Measurements from ENCODE around the gene ELF5. TPM values are rescaled to one million over a fixed set of nuclear protein-coding genes. Genes with fewer than 3 reads are reported as not detected.

Gene ELF5
- total RNA-seq, 1 experiment from 2014 or later = not detected

- CTCF ChIA-PET = interaction anchor here (0.7 to 1.6 kb wide), 3 partner anchors 25 to 48 kb away, joined by 3 to 4 read pairs (median 4); no protein-coding TSS in a partner anchor
- peaks cover 60% of the 10 kb centered on the region for H3K27me3 Mint-ChIP-seq (ENCODE audit: insufficient read depth, unreplicated experiment)
- peaks cover 14% of the 10 kb centered on the region for H3K9me3 Mint-ChIP-seq (ENCODE audit: unreplicated experiment)
- POLR2A ChIA-PET = no interaction called here
- H3K27ac Mint-ChIP-seq (ENCODE audit: low read depth, unreplicated experiment) = no peak overlapping the region
- peak; percentile 4 for DNase-seq (ENCODE audit: unreplicated experiment)
- H3K4me1 Mint-ChIP-seq (ENCODE audit: insufficient read depth, unreplicated experiment) = no peaks in the 10 kb centered on the region
- no peak overlapping the region for H3K4me3 Mint-ChIP-seq (ENCODE audit: unreplicated experiment)
- TF ChIP-seq CTCF (IDR thresholded peaks at IDR 0.05; ENCODE audit: unreplicated experiment) = no peak
- no TSS peak for BruUV-seq (replicated peaks)
- H3K36me3 Mint-ChIP-seq (ENCODE audit: insufficient read depth, unreplicated experiment) = no peaks in the 10 kb centered on the region
- intact Hi-C loops (cut with micrococcal nuclease) = no loop called here
These were observed 24.0 kb upstream of the ELF5 start for GRCh38 chr11:34537636-34538035.

GRCh38 chr11:34536056-34536455, 22.5 kb upstream of the ELF5 start:
- no peak overlapping the region for H3K27ac Mint-ChIP-seq (ENCODE audit: low read depth, unreplicated experiment)

GRCh38 chr11:34534826-34535225, 21.2 kb upstream of the ELF5 start:
- intact Hi-C loops (cut with micrococcal nuclease) = no loop called here
- peaks cover 32% of the 10 kb centered on the region for H3K27me3 Mint-ChIP-seq (ENCODE audit: insufficient read depth, unreplicated experiment)
- DNase-seq (ENCODE audit: unreplicated experiment) = no peak
- ChIA-PET POLR2A (interaction anchor here (1.6 kb wide), 1 partner anchor 36 kb away, joined by 3 read pairs; no protein-coding TSS in a partner anchor), CTCF (interaction anchor here (0.6 to 0.9 kb wide), 2 partner anchors 28 to 354 kb away, joined by 3 read pairs; no protein-coding TSS in a partner anchor)
- peaks cover 18% of the 10 kb centered on the region for H3K9me3 Mint-ChIP-seq (ENCODE audit: unreplicated experiment)
- no peak overlapping the region for H3K27ac Mint-ChIP-seq (ENCODE audit: low read depth, unreplicated experiment)
- no peak overlapping the region for H3K4me3 Mint-ChIP-seq (ENCODE audit: unreplicated experiment)
- no peaks in the 10 kb centered on the region for H3K4me1 Mint-ChIP-seq (ENCODE audit: insufficient read depth, unreplicated experiment)
- no peak for TF ChIP-seq CTCF (IDR thresholded peaks at IDR 0.05; ENCODE audit: unreplicated experiment)
- no TSS peak for BruUV-seq (replicated peaks)
- no peaks in the 10 kb centered on the region for H3K36me3 Mint-ChIP-seq (ENCODE audit: insufficient read depth, unreplicated experiment)

More at GRCh38 chr11:34536056-34536455, 22.5 kb upstream of the ELF5 start:
- H3K27me3 Mint-ChIP-seq (ENCODE audit: insufficient read depth, unreplicated experiment) = peaks cover 44% of the 10 kb centered on the region
- no peak overlapping the region for H3K4me3 Mint-ChIP-seq (ENCODE audit: unreplicated experiment)
- intact Hi-C loops (cut with micrococcal nuclease) = no loop called here
- ChIA-PET CTCF (interaction anchor here (0.6 to 0.9 kb wide), 2 partner anchors 26 to 350 kb away, joined by 3 to 5 read pairs; no protein-coding TSS in a partner anchor), POLR2A (interaction anchor here (0.6 to 1.6 kb wide), 3 partner anchors 22 to 1192 kb away, joined by 3 read pairs; no protein-coding TSS in a partner anchor)
- no peaks in the 10 kb centered on the region for H3K4me1 Mint-ChIP-seq (ENCODE audit: insufficient read depth, unreplicated experiment)
- BruUV-seq (replicated peaks) = no TSS peak
- DNase-seq (ENCODE audit: unreplicated experiment) = no peak
- H3K9me3 Mint-ChIP-seq (ENCODE audit: unreplicated experiment) = peaks cover 17% of the 10 kb centered on the region
- no peaks in the 10 kb centered on the region for H3K36me3 Mint-ChIP-seq (ENCODE audit: insufficient read depth, unreplicated experiment)
- TF ChIP-seq CTCF (IDR thresholded peaks at IDR 0.05; ENCODE audit: unreplicated experiment) = no peak

- Mint-ChIP-seq H3K4me3 (ENCODE audit: unreplicated experiment) (no peak overlapping the region), H3K36me3 (ENCODE audit: insufficient read depth, unreplicated experiment) (no peaks in the 10 kb centered on the region), H3K9me3 (ENCODE audit: unreplicated experiment) (peaks cover 18% of the 10 kb centered on the region), H3K27me3 (ENCODE audit: insufficient read depth, unreplicated experiment) (no peaks in the 10 kb centered on the region), H3K4me1 (ENCODE audit: insufficient read depth, unreplicated experiment) (no peaks in the 10 kb centered on the region), H3K27ac (ENCODE audit: low read depth, unreplicated experiment) (no peak overlapping the region)
- DNase-seq (ENCODE audit: unreplicated experiment) = no peak
- ChIA-PET POLR2A (no interaction called here), CTCF (interaction anchor here (1.0 to 1.5 kb wide), 3 partner anchors 9 to 19 kb away, joined by 3 to 6 read pairs (median 3); no protein-coding TSS in a partner anchor)
- no peak for TF ChIP-seq CTCF (IDR thresholded peaks at IDR 0.05; ENCODE audit: unreplicated experiment)
- intact Hi-C loops (cut with micrococcal nuclease) = no loop called here
- BruUV-seq (replicated peaks) = no TSS peak
These were observed 18.1 kb upstream of the ELF5 start for GRCh38 chr11:34531663-34532062.
